Esophagus squamous epithelium (tissue), 5 donors: Measurements from ENCODE around the gene PLAC1. TPM values are rescaled to one million over a fixed set of nuclear protein-coding genes. Genes with fewer than 3 reads are reported as not detected.

ENCODE experiments used
- DNase-seq: peaks from one replicate; lab custom pipeline; 2025; lab: John Stamatoyannopoulos, UW
- H3K27ac ChIP-seq, 4 donors: fragments of 200-600 bp; sonication (generic); one replicate each; pipeline ENCODE4 v1.5.1; 2016 to 2019; ENCODE audit warnings: mild to moderate bottlenecking in 1 of 4
- H3K27me3 ChIP-seq, 4 donors: fragments of 200-600 bp; sonication (generic); 1 replicate in 3 of 4; 2 replicates in 1 of 4; pipeline versions ENCODE4 v1.5.1 to v1.6.0; 2017 to 2021; ENCODE audit warnings: antibody characterized with exemption in 1 of 4
- H3K36me3 ChIP-seq, 3 donors: fragments of 200-600 bp; sonication (generic); one replicate each; pipeline ENCODE4 v1.5.1; 2016 to 2019
- H3K4me1 ChIP-seq, 3 donors: fragments of 200-600 bp; sonication (generic); one replicate each; pipeline ENCODE4 v1.5.1; 2017 to 2019
- H3K4me3 ChIP-seq, 4 donors: fragments of 200-600 bp; sonication (generic); 1 replicate in 3 of 4; 2 replicates in 1 of 4; pipeline ENCODE4 v1.5.1; 2016 to 2019; ENCODE audit warnings: mild to moderate bottlenecking in 2 of 4, moderate library complexity in 1 of 4
- H3K9me3 ChIP-seq, 3 donors: fragments of 200-600 bp; sonication (generic); one replicate each; pipeline ENCODE4 v1.5.1; 2016 to 2019
- POLR2A ChIP-seq, 4 donors: fragments of 450-650 bp; IDR thresholded peaks; one replicate each; pipeline ENCODE4 v1.6.1; 2017; ENCODE audit warnings: antibody characterized with exemption in 4 of 4, mild to moderate bottlenecking in 4 of 4, moderate library complexity in 3 of 4
- WGBS, 2 donors: methylation state at CpG; one replicate each; pipeline ENCODE4 v1.1.5; 2018; 5-methylcytosine and 5-hydroxymethylcytosine counted together
- intact Hi-C: fragments of 100-400 bp; cut with DNase I; formaldehyde crosslinking; loops from one replicate; pipeline ENCODE4 v1.15.0; 2022
- total RNA-seq, 4 donors: library from RNA; depleted of rRNA; stranded (reverse); fragments of >200 nt; gene quantifications; one replicate each; pipeline ENCODE4 v1.1.0, GENCODE V29; 2016
- TF ChIP-seq, protein P1 (sequence below), 6 experiments: fragments of 450-650 bp in 4 of 6; fragments of 200-600 bp in 2 of 6; sonication (generic) in 2 of 6; IDR thresholded peaks; one replicate each; pipeline ENCODE4 v1.5.1; 2016 to 2019; ENCODE audit warnings: antibody characterized with exemption in 6 of 6, mild to moderate bottlenecking in 4 of 6, moderate library complexity in 4 of 6
- donor health status: DM: yes; HTN: yes; CAD: no.

PLAC1 gene
- total RNA-seq, 4 donors from 2014 or later: 0.38 TPM; not detected in 3

DNA sequence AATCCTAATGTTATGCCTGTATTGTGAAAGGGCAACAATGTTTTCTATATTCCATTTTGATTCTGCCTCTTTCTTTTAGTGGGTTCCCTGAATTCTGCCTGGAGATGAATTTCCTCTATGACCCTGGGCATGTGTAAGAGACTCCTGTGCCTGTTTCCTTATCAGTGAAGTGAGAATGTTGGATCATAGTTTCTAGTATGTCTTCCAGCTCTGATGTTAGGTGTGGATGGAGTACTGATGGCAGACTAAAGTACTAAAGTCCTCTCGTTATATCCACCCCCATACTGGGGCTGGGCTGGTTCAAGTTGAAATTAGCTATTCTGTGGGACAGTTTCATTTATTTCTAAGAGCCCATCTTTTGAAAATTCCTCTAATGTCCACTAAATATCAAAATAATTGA is 29.6 kb downstream of the PLAC1 start:
- TF ChIP-seq, protein P1, sequence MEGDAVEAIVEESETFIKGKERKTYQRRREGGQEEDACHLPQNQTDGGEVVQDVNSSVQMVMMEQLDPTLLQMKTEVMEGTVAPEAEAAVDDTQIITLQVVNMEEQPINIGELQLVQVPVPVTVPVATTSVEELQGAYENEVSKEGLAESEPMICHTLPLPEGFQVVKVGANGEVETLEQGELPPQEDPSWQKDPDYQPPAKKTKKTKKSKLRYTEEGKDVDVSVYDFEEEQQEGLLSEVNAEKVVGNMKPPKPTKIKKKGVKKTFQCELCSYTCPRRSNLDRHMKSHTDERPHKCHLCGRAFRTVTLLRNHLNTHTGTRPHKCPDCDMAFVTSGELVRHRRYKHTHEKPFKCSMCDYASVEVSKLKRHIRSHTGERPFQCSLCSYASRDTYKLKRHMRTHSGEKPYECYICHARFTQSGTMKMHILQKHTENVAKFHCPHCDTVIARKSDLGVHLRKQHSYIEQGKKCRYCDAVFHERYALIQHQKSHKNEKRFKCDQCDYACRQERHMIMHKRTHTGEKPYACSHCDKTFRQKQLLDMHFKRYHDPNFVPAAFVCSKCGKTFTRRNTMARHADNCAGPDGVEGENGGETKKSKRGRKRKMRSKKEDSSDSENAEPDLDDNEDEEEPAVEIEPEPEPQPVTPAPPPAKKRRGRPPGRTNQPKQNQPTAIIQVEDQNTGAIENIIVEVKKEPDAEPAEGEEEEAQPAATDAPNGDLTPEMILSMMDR (IDR thresholded peaks at IDR 0.05): no peak
- TF ChIP-seq POLR2A (IDR thresholded peaks at IDR 0.05): no peak
- DNase-seq: no peak
- intact Hi-C loops: no loop called here
- H3K27me3 ChIP-seq: no peaks in the 10 kb centered on the region
- no peaks in the 10 kb centered on the region for H3K36me3 ChIP-seq
- no peak overlapping the region for H3K27ac ChIP-seq
- peaks cover 0 to 10% (median 0%) of the 10 kb centered on the region in 3 donors for H3K4me1 ChIP-seq
- WGBS, 2 donors: 83 to 100% methylated on average over 1 of the region's 1 CpG
- H3K9me3 ChIP-seq: no peaks in the 10 kb centered on the region
- H3K4me3 ChIP-seq: no peak overlapping the region

DNA sequence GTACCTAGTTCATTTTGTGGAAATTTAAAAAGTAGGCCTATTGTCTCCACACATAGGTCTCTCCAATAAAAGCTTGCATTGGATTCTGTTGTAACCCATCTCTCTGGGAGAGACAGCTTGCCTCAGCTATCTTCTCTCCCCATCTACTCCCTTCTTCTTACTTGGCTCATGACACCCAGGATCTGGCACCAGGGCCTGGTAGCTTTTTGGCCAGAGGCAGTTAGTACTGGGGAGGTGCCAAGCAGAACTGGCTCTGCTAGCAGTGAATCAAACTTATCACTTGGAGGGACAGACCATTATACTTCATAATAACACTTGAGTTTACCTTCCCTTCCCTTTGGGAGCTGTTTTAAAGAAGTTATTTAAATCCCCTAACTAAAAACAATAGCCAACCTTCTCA is 31.8 kb downstream of the PLAC1 start:
- intact Hi-C loops: no loop called here
- Histone ChIP-seq H3K27ac (no peak overlapping the region), H3K4me3 (no peak overlapping the region), H3K4me1 (peaks cover 0 to 20% (median 0%) of the 10 kb centered on the region in 3 donors), H3K36me3 (no peaks in the 10 kb centered on the region), H3K27me3 (no peaks in the 10 kb centered on the region), H3K9me3 (no peaks in the 10 kb centered on the region)
- no peak for DNase-seq
- no peak for TF ChIP-seq POLR2A (IDR thresholded peaks at IDR 0.05)
- TF ChIP-seq, protein P1 (IDR thresholded peaks at IDR 0.05): no peak

DNA sequence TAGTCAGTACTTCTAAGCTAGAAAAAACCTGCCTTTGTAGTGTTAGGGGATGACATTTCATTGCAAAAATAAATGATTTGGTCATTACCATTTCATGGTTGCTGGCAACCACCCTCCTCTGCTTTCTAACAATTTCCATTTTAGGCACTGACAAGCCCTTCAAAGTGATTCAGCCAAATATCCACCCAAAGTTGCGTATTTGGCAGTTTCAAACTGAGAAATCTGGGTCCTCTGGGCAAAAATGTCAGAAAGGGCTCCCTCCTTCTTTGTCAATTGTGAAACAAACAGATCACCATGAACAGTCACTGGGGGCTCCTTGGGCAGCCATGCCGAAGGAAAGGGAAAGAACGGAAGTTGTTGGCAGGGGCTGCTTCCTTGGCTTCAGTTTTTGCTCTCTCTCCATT is 33.0 kb downstream of the PLAC1 start:
- H3K27me3 ChIP-seq: no peaks in the 10 kb centered on the region
- TF ChIP-seq, protein P1 (IDR thresholded peaks at IDR 0.05): no peak
- TF ChIP-seq POLR2A (IDR thresholded peaks at IDR 0.05): no peak
- H3K27ac ChIP-seq: no peak overlapping the region
- H3K4me3 ChIP-seq: no peak overlapping the region
- no peak for DNase-seq
- no peaks in the 10 kb centered on the region for H3K36me3 ChIP-seq
- peaks cover 0 to 20% (median 0%) of the 10 kb centered on the region in 3 donors for H3K4me1 ChIP-seq
- 10 to 35% methylated on average over 2 to 3 of the region's 3 CpGs for WGBS, 2 donors
- no peaks in the 10 kb centered on the region for H3K9me3 ChIP-seq
- intact Hi-C loops: no loop called here

DNA sequence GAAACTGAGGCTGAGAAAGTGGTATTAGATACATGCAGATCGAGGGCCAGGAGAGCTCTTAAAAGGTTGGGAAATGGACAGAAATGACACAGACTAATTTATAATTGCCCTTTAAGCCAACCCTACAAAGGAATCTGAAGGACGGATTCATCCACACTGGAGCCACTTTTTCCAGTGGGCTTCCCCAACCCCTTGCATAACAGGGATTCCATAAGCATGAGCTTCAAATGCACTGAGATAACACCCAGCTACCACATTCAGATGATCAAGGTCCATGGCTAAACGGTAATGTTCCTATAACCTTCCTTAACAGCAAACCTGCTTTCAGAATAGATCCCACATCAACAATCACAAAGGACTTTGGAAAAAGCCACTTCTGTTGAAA is 34.2 kb downstream of the PLAC1 start:
- Histone ChIP-seq H3K4me3 (no peak overlapping the region), H3K36me3 (no peaks in the 10 kb centered on the region), H3K27me3 (no peaks in the 10 kb centered on the region), H3K4me1 (peaks cover 0 to 20% (median 0%) of the 10 kb centered on the region in 3 donors), H3K9me3 (no peaks in the 10 kb centered on the region), H3K27ac (no peak overlapping the region)
- TF ChIP-seq, protein P1 (IDR thresholded peaks at IDR 0.05): no peak
- TF ChIP-seq POLR2A (IDR thresholded peaks at IDR 0.05): no peak
- 59 to 87% methylated on average over 3 of the region's 3 CpGs for WGBS, 2 donors
- intact Hi-C loops: no loop called here
- no peak for DNase-seq

DNA sequence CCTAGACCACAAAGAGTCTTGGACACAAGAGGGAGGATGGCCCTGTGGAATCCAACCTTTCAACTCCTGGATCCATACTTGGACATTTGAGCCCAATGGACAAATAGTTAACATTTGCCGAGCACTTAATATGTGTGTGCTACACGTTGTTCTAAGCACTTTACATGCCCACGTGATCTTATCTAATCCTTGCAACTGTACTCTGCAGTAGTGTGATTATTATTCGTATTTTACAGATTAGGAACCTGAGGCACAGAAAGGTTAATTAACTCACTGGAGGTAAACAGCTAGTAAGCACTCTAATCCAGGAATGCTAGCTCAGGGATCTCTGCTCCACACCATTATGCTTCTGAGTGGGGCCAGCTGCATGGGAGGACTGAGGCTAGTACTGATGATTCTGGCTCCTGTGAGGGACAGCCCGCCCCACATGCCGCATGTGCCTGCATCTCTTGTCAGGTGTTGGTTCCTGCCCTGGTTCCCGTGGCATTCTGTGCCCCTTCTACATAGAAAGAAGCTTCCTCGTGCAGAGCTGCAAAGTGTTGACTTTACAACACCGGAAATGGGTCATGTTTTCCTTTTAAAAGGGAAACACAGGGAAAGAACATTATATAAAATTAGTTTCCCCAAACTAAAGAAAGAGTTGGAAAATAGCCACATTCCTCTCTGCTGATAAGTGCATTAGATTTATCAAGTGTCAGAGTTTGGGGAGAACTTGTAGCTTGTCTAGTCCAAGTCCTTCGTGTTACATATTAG is 34.8 kb downstream of the PLAC1 start:
- Histone ChIP-seq H3K27ac (no peak overlapping the region), H3K27me3 (no peaks in the 10 kb centered on the region), H3K36me3 (no peaks in the 10 kb centered on the region), H3K9me3 (no peaks in the 10 kb centered on the region), H3K4me1 (peaks cover 0 to 20% (median 0%) of the 10 kb centered on the region in 3 donors), H3K4me3 (no peak overlapping the region)
- no peak for TF ChIP-seq POLR2A (IDR thresholded peaks at IDR 0.05)
- TF ChIP-seq, protein P1 (IDR thresholded peaks at IDR 0.05): no peak
- no peak for DNase-seq
- intact Hi-C loops: no loop called here
- WGBS, 2 donors: 60 to 61% methylated on average over 4 to 5 of the region's 10 CpGs
